HepG2 (cell line): ENCODE measurements around the gene CUL7. TPM values are rescaled to one million over a fixed set of nuclear protein-coding genes. Genes with fewer than 3 reads are reported as not detected.

Source experiments
- ATAC-seq: fragments of 200-7000 bp; cut with Tn5 transposase; 3 replicates; pipeline ENCODE4 v1.9.1; 2020; ENCODE audit warnings: mild to moderate bottlenecking, moderate library complexity
- BruUV-seq: library from RNA; stranded (reverse); fragments of 400-500 nt; replicated peaks from 2 replicates; lab custom pipeline; 2021; lab: Mats Ljungman, UMichigan
- CTCF ChIA-PET: fragments of 300-600 bp; formaldehyde crosslinking; extraction: SDS; loops from one replicate; lab custom pipeline; 2021; ENCODE audit warnings: low total read pairs, inconsistent platforms, low intra/inter-chr PET ratio; lab: Yijun Ruan, JAX
- POLR2A ChIA-PET: fragments of 350-600 bp; sonication (Branson Sonifier 250); formaldehyde crosslinking; loops from one replicate; lab custom pipeline; 2020; ENCODE audit warnings: antibody characterized with exemption, inconsistent platforms; lab: Yijun Ruan, JAX
- DNase-seq: peaks from one replicate; pipeline ENCODE4 v3.0.0-alpha.2; 2015; ENCODE audit warnings: low spot score
- FAIRE-seq: peaks from 3 replicates; lab custom pipeline; 2011; peaks lifted over from hg19 to GRCh38; lab: Jason Lieb, UNC
- H2AFZ ChIP-seq: one replicate; pipeline ENCODE4 v1.6.1; 2011; ENCODE audit warnings: low read length, inconsistent platforms
- H3K27ac ChIP-seq: fragments of 300-600 bp; 3 replicates; pipeline ENCODE4 v1.8.0; 2011; ENCODE audit warnings: mixed run types, mild to moderate bottlenecking, mixed read lengths, low read length, inconsistent platforms; ENCODE audit not compliant: insufficient read depth; ENCODE audit errors: extremely low read length
- H3K27me3 ChIP-seq, 2 experiments: fragments of 200-600 bp in 1 of 2; 2 replicates in 1 of 2; 3 replicates in 1 of 2; pipeline versions ENCODE4 v1.6.0 to v1.8.0; 2011; ENCODE audit warnings: low read length in 2 of 2, mild to moderate bottlenecking in 2 of 2, moderate library complexity in 2 of 2, inconsistent platforms in 1 of 2; ENCODE audit not compliant: insufficient read depth in 2 of 2, control insufficient read depth in 1 of 2
- H3K36me3 ChIP-seq, 2 experiments: fragments of 200-600 bp in 1 of 2; replicated peaks in 1 of 2; 2 replicates in 1 of 2; 3 replicates in 1 of 2; pipeline versions ENCODE4 v1.5.1 to v1.8.0; 2011; ENCODE audit warnings: low read length in 2 of 2, inconsistent platforms in 1 of 2; ENCODE audit not compliant: insufficient read depth in 2 of 2, control insufficient read depth in 1 of 2
- H3K4me1 ChIP-seq: 2 replicates; pipeline ENCODE4 v1.5.1; 2012; ENCODE audit warnings: low read length, inconsistent platforms; ENCODE audit not compliant: insufficient read depth
- H3K4me2 ChIP-seq: 2 replicates; pipeline ENCODE4 v1.6.0; 2011; ENCODE audit warnings: low read depth, low read length, inconsistent platforms
- H3K4me3 ChIP-seq, 3 experiments: fragments of 200-600 bp in 1 of 3; sonication (generic), shearing (Covaris generic) in 1 of 3; replicated peaks in 1 of 3; 2 replicates each; pipeline ENCODE4 v1.5.1; 2011 to 2016; ENCODE audit warnings: low read length in 3 of 3, inconsistent platforms in 2 of 3, low read depth in 2 of 3, mild to moderate bottlenecking in 2 of 3, control low read depth in 1 of 3, mixed read lengths in 1 of 3; ENCODE audit not compliant: insufficient read depth in 1 of 3
- H3K79me2 ChIP-seq: one replicate; pipeline ENCODE4 v1.6.1; 2011; ENCODE audit warnings: low read length, inconsistent platforms; ENCODE audit not compliant: insufficient read depth
- H3K9ac ChIP-seq: 2 replicates; pipeline ENCODE4 v1.6.0; 2011; ENCODE audit warnings: mild to moderate bottlenecking, low read depth, low read length, inconsistent platforms; ENCODE audit not compliant: insufficient read depth
- H3K9me3 ChIP-seq: 2 replicates; pipeline ENCODE4 v1.5.1; 2012; ENCODE audit warnings: mild to moderate bottlenecking, low read length
- H4K20me1 ChIP-seq: 2 replicates; pipeline ENCODE4 v1.6.0; 2011; ENCODE audit warnings: inconsistent platforms, mild to moderate bottlenecking, low read length, moderate library complexity; ENCODE audit not compliant: insufficient read depth
- ATF7 ChIP-seq, 2 experiments: fragments of 450-650 bp in 1 of 2; sonication (generic) in 1 of 2; formaldehyde crosslinking in 1 of 2; IDR thresholded peaks; 2 replicates each; pipeline versions ENCODE4 v1.4.0 to v1.6.1; 2016 to 2020; ENCODE audit warnings: antibody characterized with exemption in 1 of 2, mild to moderate bottlenecking in 1 of 2, missing genetic modification reagents in 1 of 2
- ATRX ChIP-seq: sonication (generic); formaldehyde crosslinking; IDR thresholded peaks from 2 replicates; pipeline ENCODE4 v1.4.0; 2020; ENCODE audit warnings: missing genetic modification reagents, borderline replicate concordance
- NR2C2 ChIP-seq: sonication (generic); formaldehyde crosslinking; IDR thresholded peaks from 2 replicates; pipeline ENCODE4 v1.4.0; 2020; ENCODE audit warnings: missing genetic modification reagents, mild to moderate bottlenecking, moderate library complexity, borderline replicate concordance
- NR3C1 ChIP-seq: sonication (generic); formaldehyde crosslinking; IDR thresholded peaks from 2 replicates; pipeline ENCODE4 v1.4.0; 2020; ENCODE audit warnings: missing genetic modification reagents
- SIN3A ChIP-seq: IDR thresholded peaks from 2 replicates; pipeline ENCODE4 v1.6.1; 2011; ENCODE audit warnings: low read depth, mild to moderate bottlenecking, control low read depth, low read length, borderline replicate concordance
- ZNF446 ChIP-seq: sonication (generic); formaldehyde crosslinking; IDR thresholded peaks from 2 replicates; pipeline ENCODE4 v1.5.0; 2020; ENCODE audit warnings: mild to moderate bottlenecking, missing genetic modification reagents
- ZNF549 ChIP-seq: sonication (generic); formaldehyde crosslinking; IDR thresholded peaks from 2 replicates; pipeline ENCODE4 v1.5.0; 2020; ENCODE audit warnings: missing genetic modification reagents
- ZNF780A ChIP-seq: sonication (generic); formaldehyde crosslinking; IDR thresholded peaks from 2 replicates; pipeline ENCODE4 v1.8.0; 2022; ENCODE audit warnings: mild to moderate bottlenecking, missing genetic modification reagents, moderate library complexity
- ZUFSP ChIP-seq: sonication (generic); formaldehyde crosslinking; IDR thresholded peaks from 2 replicates; pipeline ENCODE4 v1.9.0; 2021; ENCODE audit warnings: missing genetic modification reagents, mild to moderate bottlenecking, borderline replicate concordance
- WGBS: methylation state at CpG from one replicate; pipeline ENCODE4 v1.1.6; 2017; ENCODE audit warnings: low lambda C conversion rate; 5-methylcytosine and 5-hydroxymethylcytosine counted together
- in situ Hi-C: cut with HindIII; loops from 2 replicates; pipeline ENCODE4 v1.10.0; 2017; ENCODE audit warnings: low pct_unique_long_range_greater_than_20kb; ENCODE audit not compliant: extremely low pct_ligation_motif_present
- intact Hi-C: fragments of 100-400 bp; cut with micrococcal nuclease; formaldehyde crosslinking; loops from one replicate; pipeline ENCODE4 v1.10.0; 2022; ENCODE audit not compliant: unreplicated experiment
- polyA plus RNA-seq, 8 experiments: library from polyadenylated mRNA; depleted of rRNA in 3 of 8; stranded (reverse) in 7 of 8; unstranded in 1 of 8; fragments of >200 nt; fragmentation: Illumina TruSeq in 4 of 8; extraction: Trizol in 4 of 8; gene quantifications; 2 replicates each; pipeline versions ENCODE4 v1.2.1 to v1.2.3, GENCODE V29; 2011 to 2016; ENCODE audit warnings: low read depth in 4 of 8, missing spikeins in 1 of 8, mixed read lengths in 1 of 8; ENCODE audit not compliant: insufficient read depth in 1 of 8
- total RNA-seq, 5 experiments: library from RNA; depleted of rRNA; stranded (reverse); fragments of >200 nt; fragmentation: Illumina TruSeq; extraction: Trizol; gene quantifications; 2 replicates each; pipeline ENCODE4 v1.2.3, GENCODE V29; 2016; ENCODE audit warnings: low read depth in 1 of 5

Gene CUL7
- total and polyA plus RNA-seq, 2 of the 13 experiments (the other 11 are each of a cell fraction or from before 2014, with no cell fraction given), result 32.0 to 60.7 TPM

- Histone ChIP-seq H3K79me2 (no peaks in the 10 kb centered on the region), H3K27me3 (no peaks in the 10 kb centered on the region), H3K4me2 (no peak overlapping the region), H3K9me3 (no peaks in the 10 kb centered on the region), H3K9ac (no peak overlapping the region), H2AFZ (no peak overlapping the region), H4K20me1 (no peaks in the 10 kb centered on the region), H3K27ac (no peak overlapping the region), H3K4me1 (peaks cover 4% of the 10 kb centered on the region; the same call in 1 of the 2 replicates), H3K36me3 (peaks cover 29 to 73% of the 10 kb centered on the region in 2 experiments), H3K4me3 (no peak overlapping the region)
- in situ Hi-C loops, result no loop called here
- CTCF ChIA-PET, result interaction anchor here (1.4 kb wide), 1 partner anchor 123 kb away, joined by 3 read pairs; no protein-coding TSS in a partner anchor
- TF ChIP-seq NR2C2 (CRISPR knock-in tag) (no peak), ZNF549 (CRISPR knock-in tag) (no peak), ZUFSP (CRISPR knock-in tag) (no peak), ATF7 (IDR thresholded peaks at IDR 0.05) (no peak), ATF7 (CRISPR knock-in tag; IDR thresholded peaks at IDR 0.05) (no peak), ATRX (no peak), ZNF780A (CRISPR knock-in tag) (no peak), SIN3A (no peak), ZNF446 (CRISPR knock-in tag) (no peak), NR3C1 (CRISPR knock-in tag) (no peak)
- BruUV-seq, result no TSS peak
- no peak for ATAC-seq
- POLR2A ChIA-PET, result interaction anchor here (0.6 kb wide), 1 partner anchor 14 kb away, joined by 3 read pairs; the partner anchor contains the start of gene RRP36
- DNase-seq, result no peak
- 96% methylated on average over 9 of the region's 9 CpGs for WGBS
- FAIRE-seq, result no peak
- intact Hi-C loops, result no loop called here
Measured at GRCh38 chr6:43007126-43007525, 46.5 kb downstream of the CUL7 start.
